Measurements from ENCODE around the gene CYREN.

GRCh38 chr7:135151132-135151531, 19.4 kb downstream of the CYREN start:
- TF ChIP-seq CEBPB (IDR thresholded peaks at IDR 0.05) = no peak
- TF ChIP-seq REST (IDR thresholded peaks at IDR 0.05; ENCODE audit: low read depth) = no peak
- no peak for TF ChIP-seq MAX (IDR thresholded peaks at IDR 0.05)
- TF ChIP-seq EGR1 (IDR thresholded peaks at IDR 0.05) = no peak
- no peak for TF ChIP-seq FOXM1 (IDR thresholded peaks at IDR 0.05; ENCODE audit: borderline replicate concordance, low read depth)
- TF ChIP-seq YY1 (IDR thresholded peaks at IDR 0.05; ENCODE audit: low read depth) = no peak
- TF ChIP-seq TAF1 (IDR thresholded peaks at IDR 0.05; ENCODE audit: low read depth) = no peak
- no peak for TF ChIP-seq ZBTB7A (IDR thresholded peaks at IDR 0.05; ENCODE audit: low read depth)
- TF ChIP-seq USF1 (IDR thresholded peaks at IDR 0.05) = no peak
- TF ChIP-seq EP300 (IDR thresholded peaks at IDR 0.05; ENCODE audit: borderline replicate concordance) = no peak
- no peak for TF ChIP-seq CREB1 (IDR thresholded peaks at IDR 0.05; ENCODE audit: low read depth)

All from Ishikawa (cell line).